ENCODE data around the gene TFF3.

Gene TFF3

GRCh38 chr21:42315296-42315891 is at the start of gene TFF3:
TSS of gene TFF3 (minus strand) at chr21:42315409. CDS start at chr21:42315374, 35 bp downstream.
- DNase-seq, result no peak

- no peak for DNase-seq
Measured at GRCh38 chr21:42364304-42364865, 49.2 kb upstream of the TFF3 start.

GRCh38 chr21:42363312-42363711 is 48.1 kb upstream of the TFF3 start:
- DNase-seq, result no peak

GRCh38 chr21:42362700-42363099 is 47.5 kb upstream of the TFF3 start:
- no peak for DNase-seq

GRCh38 chr21:42362198-42362597 is 47.0 kb upstream of the TFF3 start:
- no peak for DNase-seq

- DNase-seq, result no peak
Measured at GRCh38 chr21:42361286-42361685, 46.1 kb upstream of the TFF3 start.

- no peak for DNase-seq
Measured at GRCh38 chr21:42360317-42360716, 45.1 kb upstream of the TFF3 start.

GRCh38 chr21:42358937-42359336 is 43.7 kb upstream of the TFF3 start:
- DNase-seq, result no peak

- no peak for DNase-seq
Measured at GRCh38 chr21:42358261-42358660, 43.1 kb upstream of the TFF3 start.

GRCh38 chr21:42357307-42357706 is 42.1 kb upstream of the TFF3 start:
- DNase-seq, result no peak

- DNase-seq, result no peak
Measured at GRCh38 chr21:42356650-42357049, 41.4 kb upstream of the TFF3 start.

GRCh38 chr21:42356046-42356445 is 40.8 kb upstream of the TFF3 start:
- DNase-seq, result no peak

- DNase-seq, result no peak
Measured at GRCh38 chr21:42353623-42354022, 38.4 kb upstream of the TFF3 start.

- no peak for DNase-seq
Measured at GRCh38 chr21:42352441-42353095, 37.4 kb upstream of the TFF3 start.

- DNase-seq, result no peak
Measured at GRCh38 chr21:42351626-42352440, 36.6 kb upstream of the TFF3 start.

- no peak for DNase-seq
Measured at GRCh38 chr21:42350927-42351426, 35.8 kb upstream of the TFF3 start, which contains the start of gene TFF2. TSS of gene TFF2 (minus strand) at chr21:42350994. CDS start at chr21:42350957, 37 bp downstream.

GRCh38 chr21:42350318-42350910 is 35.2 kb upstream of the TFF3 start:
- DNase-seq, result no peak

GRCh38 chr21:42349420-42350317 is 34.5 kb upstream of the TFF3 start:
- DNase-seq, result no peak

GRCh38 chr21:42348762-42349161 is 33.6 kb upstream of the TFF3 start:
- no peak for DNase-seq

- DNase-seq, result no peak
Measured at GRCh38 chr21:42347601-42348327, 32.6 kb upstream of the TFF3 start.

Data from activated CD4-positive, alpha-beta T cell treated with anti-CD3 and anti-CD28 coated beads for 4 hours (primary cell).